Breast epithelium (tissue), 3 donors: ENCODE measurements around the gene CLK2.

Experiments
- POLR2A ChIP-seq: fragments of 450-650 bp; IDR thresholded peaks from one replicate; pipeline ENCODE4 v1.6.1; 2016; ENCODE audit warnings: antibody characterized with exemption, mild to moderate bottlenecking, moderate library complexity
- POLR2AphosphoS5 ChIP-seq, 3 donors: sonication (generic); formaldehyde crosslinking; IDR thresholded peaks; one replicate each; pipeline ENCODE4 v1.6.1; 2017; ENCODE audit warnings: antibody characterized with exemption in 3 of 3
- TF ChIP-seq, protein P1 (sequence below), 3 donors: fragments of 450-650 bp; IDR thresholded peaks; one replicate each; pipeline ENCODE4 v1.5.1; 2016 to 2017; ENCODE audit warnings: antibody characterized with exemption in 3 of 3, mild to moderate bottlenecking in 3 of 3, moderate library complexity in 3 of 3

DNA sequence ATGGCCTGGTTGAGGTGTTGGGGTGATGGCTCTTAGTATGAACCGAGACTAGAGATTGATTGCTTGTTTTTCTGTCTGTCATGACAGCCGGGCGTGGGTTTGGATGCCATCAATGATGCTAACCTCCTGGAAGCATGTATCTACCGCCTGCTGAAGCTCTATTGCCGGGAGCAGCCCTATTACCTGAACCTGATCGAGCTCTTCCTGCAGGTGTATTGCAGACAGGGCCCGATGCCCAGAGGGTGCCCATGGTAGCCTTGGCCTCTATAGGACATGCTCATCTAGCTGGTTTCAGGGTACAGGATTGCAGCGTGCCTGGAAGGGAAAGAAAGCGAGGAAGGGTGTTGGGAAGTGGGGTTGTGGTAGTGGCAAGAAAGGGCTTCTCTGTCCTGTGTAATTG lies 44.8 kb upstream of the CLK2 start:
- TF ChIP-seq POLR2A (no peak), POLR2AphosphoS5 (IDR thresholded peaks at IDR 0.05) (no peak)
- TF ChIP-seq, protein P1, sequence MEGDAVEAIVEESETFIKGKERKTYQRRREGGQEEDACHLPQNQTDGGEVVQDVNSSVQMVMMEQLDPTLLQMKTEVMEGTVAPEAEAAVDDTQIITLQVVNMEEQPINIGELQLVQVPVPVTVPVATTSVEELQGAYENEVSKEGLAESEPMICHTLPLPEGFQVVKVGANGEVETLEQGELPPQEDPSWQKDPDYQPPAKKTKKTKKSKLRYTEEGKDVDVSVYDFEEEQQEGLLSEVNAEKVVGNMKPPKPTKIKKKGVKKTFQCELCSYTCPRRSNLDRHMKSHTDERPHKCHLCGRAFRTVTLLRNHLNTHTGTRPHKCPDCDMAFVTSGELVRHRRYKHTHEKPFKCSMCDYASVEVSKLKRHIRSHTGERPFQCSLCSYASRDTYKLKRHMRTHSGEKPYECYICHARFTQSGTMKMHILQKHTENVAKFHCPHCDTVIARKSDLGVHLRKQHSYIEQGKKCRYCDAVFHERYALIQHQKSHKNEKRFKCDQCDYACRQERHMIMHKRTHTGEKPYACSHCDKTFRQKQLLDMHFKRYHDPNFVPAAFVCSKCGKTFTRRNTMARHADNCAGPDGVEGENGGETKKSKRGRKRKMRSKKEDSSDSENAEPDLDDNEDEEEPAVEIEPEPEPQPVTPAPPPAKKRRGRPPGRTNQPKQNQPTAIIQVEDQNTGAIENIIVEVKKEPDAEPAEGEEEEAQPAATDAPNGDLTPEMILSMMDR (IDR thresholded peaks at IDR 0.05): no peak
